WTC11 (cell line): Measurements from ENCODE around the gene GDF7. TPM values are rescaled to one million over a fixed set of nuclear protein-coding genes. Genes with fewer than 3 reads are reported as not detected.

Source experiments
- ATAC-seq: fragments of 200-7000 bp; cut with Tn5 transposase; 2 replicates; pipeline ENCODE4 v1.10.0; 2021; ENCODE audit warnings: mild to moderate bottlenecking, moderate library complexity
- CTCF ChIA-PET: fragments of 300-600 bp; sonication (Branson Sonifier 250); formaldehyde crosslinking; loops from one replicate; lab custom pipeline; 2021; ENCODE audit warnings: antibody characterized with exemption; lab: Charles Lee
- POLR2A ChIA-PET: fragments of 350-600 bp; sonication (Branson Sonifier 250); formaldehyde crosslinking; loops from one replicate; lab custom pipeline; 2021; ENCODE audit warnings: antibody characterized with exemption; lab: Charles Lee
- DNase-seq: peaks from one replicate; pipeline ENCODE4 v3.0.0; 2021; ENCODE audit warnings: low spot score
- H3K27ac Mint-ChIP-seq: 2 replicates; pipeline ENCODE4 v1.8.0; 2021; ENCODE audit warnings: mixed read lengths
- H3K27me3 Mint-ChIP-seq: 2 replicates; pipeline ENCODE4 v1.8.0; 2021; ENCODE audit warnings: low read depth, mild to moderate bottlenecking, moderate library complexity, mixed read lengths
- H3K36me3 Mint-ChIP-seq: 2 replicates; pipeline ENCODE4 v1.8.0; 2021; ENCODE audit warnings: mixed read lengths
- H3K4me1 Mint-ChIP-seq: 2 replicates; pipeline ENCODE4 v1.8.0; 2022; ENCODE audit warnings: mixed read lengths
- H3K4me3 Mint-ChIP-seq: 2 replicates; pipeline ENCODE4 v1.8.0; 2021; ENCODE audit warnings: mild to moderate bottlenecking, moderate library complexity, mixed read lengths
- H3K9me3 Mint-ChIP-seq: 2 replicates; pipeline ENCODE4 v1.8.0; 2021; ENCODE audit warnings: mixed read lengths
- ATF2 ChIP-seq: sonication (generic); formaldehyde crosslinking; IDR thresholded peaks from 2 replicates; pipeline ENCODE4 v1.8.1; 2022; ENCODE audit warnings: low read depth, missing genetic modification reagents, borderline replicate concordance
- CDX4 ChIP-seq: fragments of 250-450 bp; sonication (Bioruptor Pico); IDR thresholded peaks from 2 replicates; pipeline ENCODE4 v1.9.0; 2021; ENCODE audit warnings: moderate library complexity, mild to moderate bottlenecking, inconsistent platforms, borderline replicate concordance
- CREB1 ChIP-seq: sonication (generic); formaldehyde crosslinking; IDR thresholded peaks from 2 replicates; pipeline ENCODE4 v1.8.0; 2023; ENCODE audit warnings: mild to moderate bottlenecking, missing genetic modification reagents
- ERG ChIP-seq: fragments of 250-450 bp; sonication (Bioruptor Pico); IDR thresholded peaks from 2 replicates; pipeline ENCODE4 v1.8.0; 2021; ENCODE audit warnings: mild to moderate bottlenecking
- ESRRA ChIP-seq: sonication (generic); formaldehyde crosslinking; IDR thresholded peaks from 2 replicates; pipeline ENCODE4 v1.8.1; 2022; ENCODE audit warnings: mild to moderate bottlenecking, missing genetic modification reagents, borderline replicate concordance
- ETV6 ChIP-seq: sonication (generic); formaldehyde crosslinking; IDR thresholded peaks from 2 replicates; pipeline ENCODE4 v1.8.1; 2022; ENCODE audit warnings: mild to moderate bottlenecking, missing genetic modification reagents
- FOXP1 ChIP-seq: sonication (generic); formaldehyde crosslinking; IDR thresholded peaks from 2 replicates; pipeline ENCODE4 v1.8.0; 2022; ENCODE audit warnings: missing genetic modification reagents, mild to moderate bottlenecking, moderate library complexity, borderline replicate concordance
- FOXP4 ChIP-seq: sonication (generic); formaldehyde crosslinking; IDR thresholded peaks from 2 replicates; pipeline ENCODE4 v1.8.0; 2022; ENCODE audit warnings: mild to moderate bottlenecking, missing genetic modification reagents
- GTF2I ChIP-seq: fragments of 250-450 bp; sonication (Bioruptor Pico); conservative IDR thresholded peaks from 2 replicates; pipeline ENCODE4 v1.4.0; 2021; ENCODE audit warnings: mild to moderate bottlenecking
- IRF2 ChIP-seq: sonication (generic); formaldehyde crosslinking; IDR thresholded peaks from 2 replicates; pipeline ENCODE4 v1.8.0; 2022; ENCODE audit warnings: low read depth, missing genetic modification reagents, borderline replicate concordance
- JUN ChIP-seq: sonication (generic); formaldehyde crosslinking; IDR thresholded peaks from 2 replicates; pipeline ENCODE4 v1.8.0; 2023; ENCODE audit warnings: mild to moderate bottlenecking, missing genetic modification reagents
- KAT7 ChIP-seq: sonication (generic); formaldehyde crosslinking; IDR thresholded peaks from 2 replicates; pipeline ENCODE4 v1.8.1; 2023; ENCODE audit warnings: missing genetic modification reagents, mild to moderate bottlenecking, borderline replicate concordance
- NR2C2 ChIP-seq: sonication (generic); formaldehyde crosslinking; IDR thresholded peaks from 2 replicates; pipeline ENCODE4 v1.8.0; 2022; ENCODE audit warnings: mild to moderate bottlenecking, missing genetic modification reagents
- TEAD1 ChIP-seq: sonication (generic); formaldehyde crosslinking; IDR thresholded peaks from 2 replicates; pipeline ENCODE4 v1.8.0; 2022; ENCODE audit warnings: mild to moderate bottlenecking, missing genetic modification reagents
- ZBTB21 ChIP-seq: sonication (generic); formaldehyde crosslinking; IDR thresholded peaks from 2 replicates; pipeline ENCODE4 v1.8.1; 2023; ENCODE audit warnings: mild to moderate bottlenecking, missing genetic modification reagents, borderline replicate concordance
- ZNF416 ChIP-seq: fragments of 250-450 bp; sonication (Bioruptor Pico); IDR thresholded peaks from 2 replicates; pipeline ENCODE4 v1.9.0; 2021; ENCODE audit warnings: mild to moderate bottlenecking, inconsistent platforms
- ZNF425 ChIP-seq: fragments of 250-450 bp; sonication (Bioruptor Pico); conservative IDR thresholded peaks from 2 replicates; pipeline ENCODE4 v1.9.0; 2021; ENCODE audit warnings: mild to moderate bottlenecking
- total RNA-seq: library from RNA; stranded (reverse); gene quantifications from 3 replicates; pipeline ENCODE4 v1.2.3, GENCODE V29; 2021

GDF7 gene
- total RNA-seq, 1 experiment from 2014 or later, result 0.55 TPM

GRCh38 chr2:20620271-20620681 is 46.7 kb upstream of the GDF7 start:
- Mint-ChIP-seq H3K4me1 (peaks cover 14% of the 10 kb centered on the region), H3K27me3 (no peaks in the 10 kb centered on the region), H3K27ac (no peak overlapping the region; the same call in 1 of the 2 replicates), H3K9me3 (no peaks in the 10 kb centered on the region), H3K36me3 (no peaks in the 10 kb centered on the region), H3K4me3 (no peak overlapping the region)
- no peak for TF ChIP-seq TEAD1 (CRISPR knock-in tag)
- DNase-seq, result no peak
- ChIA-PET POLR2A (no interaction called here), CTCF (no interaction called here)
- ATAC-seq, result no peak

- POLR2A ChIA-PET, result no interaction called here
- H3K27ac Mint-ChIP-seq, result peak overlapping the region; percentile 41; the same call in 1 of the 2 replicates
- DNase-seq (no peak), ATAC-seq (no peak)
- no peaks in the 10 kb centered on the region for H3K36me3 Mint-ChIP-seq
- no peak overlapping the region for H3K4me3 Mint-ChIP-seq
- TF ChIP-seq KAT7 (CRISPR knock-in tag), result no peak
- no peak for TF ChIP-seq CREB1 (CRISPR knock-in tag)
- no peak for TF ChIP-seq ZBTB21 (CRISPR knock-in tag)
- no peak for TF ChIP-seq FOXP4
- TF ChIP-seq ATF2 (CRISPR knock-in tag), result no peak
- TF ChIP-seq ZNF416 (CRISPR knock-in tag), result no peak
- no peak for TF ChIP-seq NR2C2 (CRISPR knock-in tag)
- TF ChIP-seq ETV6 (CRISPR knock-in tag), result no peak
- no peaks in the 10 kb centered on the region for H3K27me3 Mint-ChIP-seq
- CTCF ChIA-PET, result interaction anchor here (0.8 to 1.2 kb wide), 2 partner anchors 15 to 22 kb away, joined by 3 read pairs; no protein-coding TSS in a partner anchor
- peaks cover 14% of the 10 kb centered on the region for H3K4me1 Mint-ChIP-seq
- H3K9me3 Mint-ChIP-seq, result no peaks in the 10 kb centered on the region
Measured at GRCh38 chr2:20620696-20621365, 46.1 kb upstream of the GDF7 start.

- ChIA-PET POLR2A (no interaction called here), CTCF (interaction anchor here (0.8 to 1.2 kb wide), 2 partner anchors 14 to 21 kb away, joined by 3 read pairs; no protein-coding TSS in a partner anchor)
- ATAC-seq (no peak), DNase-seq (no peak)
- no peak for TF ChIP-seq FOXP1 (CRISPR knock-in tag)
- TF ChIP-seq ESRRA, result no peak
- no peak for TF ChIP-seq GTF2I (CRISPR knock-in tag)
- Mint-ChIP-seq H3K4me3 (no peak overlapping the region), H3K9me3 (no peaks in the 10 kb centered on the region), H3K36me3 (no peaks in the 10 kb centered on the region), H3K4me1 (peaks cover 13% of the 10 kb centered on the region), H3K27ac (no peak overlapping the region), H3K27me3 (no peaks in the 10 kb centered on the region)
Measured at GRCh38 chr2:20621366-20622295, 45.3 kb upstream of the GDF7 start.

- Mint-ChIP-seq H3K27ac (no peak overlapping the region), H3K27me3 (no peaks in the 10 kb centered on the region), H3K4me1 (peaks cover 7% of the 10 kb centered on the region), H3K9me3 (no peaks in the 10 kb centered on the region), H3K4me3 (no peak overlapping the region), H3K36me3 (no peaks in the 10 kb centered on the region)
- POLR2A ChIA-PET, result no interaction called here
- CTCF ChIA-PET, result interaction anchor here (1.2 kb wide), 1 partner anchor 14 kb away, joined by 3 read pairs; no protein-coding TSS in a partner anchor
- no peak for DNase-seq
- no peak for ATAC-seq
- no peak for TF ChIP-seq ZNF425 (CRISPR knock-in tag)
- no peak for TF ChIP-seq CDX4 (CRISPR knock-in tag)
- no peak for TF ChIP-seq ERG (CRISPR knock-in tag)
- no peak for TF ChIP-seq ZNF416 (CRISPR knock-in tag)
- no peak for TF ChIP-seq JUN (CRISPR knock-in tag)
- TF ChIP-seq IRF2 (CRISPR knock-in tag), result no peak
Measured at GRCh38 chr2:20622296-20622686, 44.7 kb upstream of the GDF7 start.
